Right lobe of liver (tissue), 6 donors: ENCODE data around the gene DHX38. TPM values are rescaled to one million over a fixed set of nuclear protein-coding genes. Genes with fewer than 3 reads are reported as not detected.
A peak's percentile ranks its signal among the peaks of the same experiment; 100 is the strongest.
"Not testable (repeated sequence)": the region's sequence is repeated elsewhere in the genome, so short reads cannot be mapped to it uniquely, and the experiment has no call there.

ENCODE experiments used
- ATAC-seq, 4 donors: fragments of 200-7000 bp; cut with Tn5 transposase; one replicate each; pipeline ENCODE4 v1.9.1; 2020; ENCODE audit warnings: mild to moderate bottlenecking in 4 of 4, moderate library complexity in 4 of 4
- DNase-seq, 3 donors: peaks; one replicate each; pipeline ENCODE4 v3.0.0-alpha.2; 2020
- H3K27ac ChIP-seq, 3 donors: fragments of 200-600 bp; one replicate each; pipeline ENCODE4 v1.8.0; 2022
- H3K27me3 ChIP-seq, 2 donors: fragments of 200-600 bp; one replicate each; pipeline ENCODE4 v1.8.0; 2022
- H3K36me3 ChIP-seq, 4 donors: fragments of 200-600 bp; sonication (generic) in 1 of 4; one replicate each; pipeline versions ENCODE4 v1.5.1 to v1.8.0; 2017 to 2022; ENCODE audit warnings: control low read depth in 1 of 4
- H3K4me1 ChIP-seq, 4 donors: fragments of 200-600 bp; sonication (generic) in 1 of 4; one replicate each; pipeline versions ENCODE4 v1.5.1 to v1.8.0; 2017 to 2022; ENCODE audit warnings: control low read depth in 1 of 4
- H3K4me3 ChIP-seq, 3 donors: fragments of 200-600 bp; one replicate each; pipeline ENCODE4 v1.8.0; 2022
- H3K9me3 ChIP-seq, 4 donors: fragments of 200-600 bp; sonication (generic) in 1 of 4; one replicate each; pipeline versions ENCODE4 v1.5.1 to v1.8.0; 2017 to 2022; ENCODE audit warnings: control low read depth in 1 of 4
- POLR2A ChIP-seq: fragments of 450-650 bp; IDR thresholded peaks from one replicate; pipeline ENCODE4 v1.6.1; 2017; ENCODE audit warnings: antibody characterized with exemption, mild to moderate bottlenecking
- WGBS: methylation state at CpG from one replicate; pipeline ENCODE4 v1.1.6; 2018; ENCODE audit warnings: low coverage, low lambda C conversion rate; ENCODE audit not compliant: insufficient coverage; ENCODE audit errors: missing lambda C conversion rate; 5-methylcytosine and 5-hydroxymethylcytosine counted together
- intact Hi-C, 2 donors: fragments of 100-400 bp; cut with DNase I; formaldehyde crosslinking; loops; one replicate each; pipeline versions ENCODE4 v1.11.2 to v1.14.1; 2022
- total RNA-seq, 6 experiments: library from RNA; depleted of rRNA in 2 of 6; stranded (reverse); fragments of >200 nt in 2 of 6; fragmentation: NEBNext Ultra II Directional in 3 of 6; extraction: Animal tissue kit (Norgen Biotek cat#: 25700) in 3 of 6; gene quantifications; one replicate each; pipeline versions ENCODE4 v1.1.0 to v1.2.4, GENCODE V29; 2016 to 2023
- TF ChIP-seq, protein P1 (sequence below), 4 donors: fragments of 200-600 bp in 3 of 4; fragments of 450-650 bp in 1 of 4; IDR thresholded peaks; one replicate each; pipeline versions ENCODE4 v1.5.1 to v1.8.0; 2016 to 2022; ENCODE audit warnings: antibody characterized with exemption in 4 of 4, mild to moderate bottlenecking in 2 of 4
- donor health status: DM: no; HTN: yes; CAD: no.
- donor health status: DM: no; HTN: no; CAD: no.
- donor health status: DM: no; HTN: no; CAD: no.
- donor health status: DM: no; HTN: yes; CAD: no.
- donor health status: DM: no; HTN: yes; CAD: no.

The DHX38 gene
- total RNA-seq, 6 experiments from 2014 or later = 22.2 to 29.8 (median 23.3) TPM

DNA sequence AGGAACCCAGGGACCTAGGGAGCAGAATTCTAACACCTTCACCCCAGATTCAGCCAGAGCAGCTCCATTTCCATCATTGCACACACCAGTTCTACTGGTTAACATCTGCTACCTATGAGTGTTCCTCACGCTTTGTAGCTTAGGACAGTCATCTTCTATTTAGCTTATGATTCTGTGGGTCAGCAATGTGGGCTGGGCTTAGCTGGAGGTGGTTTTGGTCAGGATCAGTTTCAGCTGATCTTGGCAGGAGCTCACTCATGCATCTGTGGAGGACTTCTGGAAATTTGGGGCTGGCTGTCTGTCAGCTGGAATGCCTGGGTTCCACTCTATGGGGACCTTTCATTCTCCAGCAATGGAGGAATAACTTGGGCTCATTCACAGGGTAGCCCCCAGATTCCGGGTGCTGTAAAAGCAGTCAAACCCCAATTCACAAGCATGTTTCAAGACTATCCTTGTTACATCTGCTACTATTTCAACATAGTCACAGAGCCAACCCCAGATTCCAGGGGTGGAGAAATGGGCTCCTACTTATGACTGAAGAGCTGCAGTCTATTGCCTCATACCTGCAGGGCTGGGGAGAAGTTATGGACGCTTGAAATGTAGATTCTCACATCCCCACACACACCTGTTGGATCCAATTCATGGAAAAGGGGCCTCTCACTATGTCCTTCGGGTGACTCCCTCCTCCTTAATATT, 42.7 kb upstream of the DHX38 start:
- intact Hi-C loops = no loop called here
- WGBS = 22% methylated on average over 4 of the region's 4 CpGs
- Histone ChIP-seq H3K9me3 (no peaks in the 10 kb centered on the region), H3K27me3 (no peaks in the 10 kb centered on the region), H3K36me3 (peaks cover 0 to 11% (median 6%) of the 10 kb centered on the region in 4 donors), H3K27ac (peak overlapping the region; percentile 71 to 92 (median 90)), H3K4me3 (peak overlapping the region in 1 of 3 donors; percentile 8), H3K4me1 (peaks cover 4 to 46% (median 18%) of the 10 kb centered on the region in 4 donors)
- ATAC-seq (peak; percentile 64 to 83 (median 72)), DNase-seq (peak; percentile 42 to 81 (median 69))
- peak; percentile 66 for TF ChIP-seq POLR2A
- TF ChIP-seq, protein P1, sequence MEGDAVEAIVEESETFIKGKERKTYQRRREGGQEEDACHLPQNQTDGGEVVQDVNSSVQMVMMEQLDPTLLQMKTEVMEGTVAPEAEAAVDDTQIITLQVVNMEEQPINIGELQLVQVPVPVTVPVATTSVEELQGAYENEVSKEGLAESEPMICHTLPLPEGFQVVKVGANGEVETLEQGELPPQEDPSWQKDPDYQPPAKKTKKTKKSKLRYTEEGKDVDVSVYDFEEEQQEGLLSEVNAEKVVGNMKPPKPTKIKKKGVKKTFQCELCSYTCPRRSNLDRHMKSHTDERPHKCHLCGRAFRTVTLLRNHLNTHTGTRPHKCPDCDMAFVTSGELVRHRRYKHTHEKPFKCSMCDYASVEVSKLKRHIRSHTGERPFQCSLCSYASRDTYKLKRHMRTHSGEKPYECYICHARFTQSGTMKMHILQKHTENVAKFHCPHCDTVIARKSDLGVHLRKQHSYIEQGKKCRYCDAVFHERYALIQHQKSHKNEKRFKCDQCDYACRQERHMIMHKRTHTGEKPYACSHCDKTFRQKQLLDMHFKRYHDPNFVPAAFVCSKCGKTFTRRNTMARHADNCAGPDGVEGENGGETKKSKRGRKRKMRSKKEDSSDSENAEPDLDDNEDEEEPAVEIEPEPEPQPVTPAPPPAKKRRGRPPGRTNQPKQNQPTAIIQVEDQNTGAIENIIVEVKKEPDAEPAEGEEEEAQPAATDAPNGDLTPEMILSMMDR (IDR thresholded peaks at IDR 0.05) = no peak

- 20% methylated on average over 2 of the region's 2 CpGs for WGBS
- no peak for DNase-seq
- H3K4me3 ChIP-seq = peak overlapping the region in 1 of 3 donors; percentile 8
- intact Hi-C loops = no loop called here
- no peaks in the 10 kb centered on the region for H3K9me3 ChIP-seq
- peaks cover 0 to 14% (median 8%) of the 10 kb centered on the region in 4 donors for H3K36me3 ChIP-seq
- peak; percentile 15 to 42 (median 34) for ATAC-seq
- no peaks in the 10 kb centered on the region for H3K27me3 ChIP-seq
- H3K27ac ChIP-seq = peak overlapping the region; percentile 71 to 92 (median 90)
- peaks cover 4 to 46% (median 17%) of the 10 kb centered on the region in 4 donors for H3K4me1 ChIP-seq
- TF ChIP-seq, protein P1 (IDR thresholded peaks at IDR 0.05) = no peak
- no peak for TF ChIP-seq POLR2A
Observed at GRCh38 chr16:72051818-72052217, 41.8 kb upstream of the DHX38 start.

- peak; percentile 50 to 76 (median 60) for ATAC-seq
- Histone ChIP-seq H3K4me1 (peaks cover 4 to 46% (median 17%) of the 10 kb centered on the region in 4 donors), H3K27ac (peak within 1 kb of the TSS; percentile 82 to 92 (median 90)), H3K36me3 (peaks cover 0 to 21% (median 10%) of the 10 kb centered on the region in 4 donors), H3K4me3 (peak within 1 kb of the TSS; percentile 43 to 63 (median 60))
- intact Hi-C loops, H3K9me3 ChIP-seq, H3K27me3 ChIP-seq: not testable (repeated sequence)
- peak; percentile 76 for TF ChIP-seq POLR2A
- WGBS = 25% methylated on average over 5 of the region's 5 CpGs
- DNase-seq = peak in 1 of 3 donors; percentile 69
Observed at GRCh38 chr16:72054254-72054847, 39.3 kb upstream of the DHX38 start, which contains the start of gene HP. Gene HP (plus strand): TSS chr16:72054505. CDS start chr16:72054653, 148 bp downstream.

- 11% methylated on average over 2 of the region's 4 CpGs for WGBS
- Histone ChIP-seq H3K4me3 (peak overlapping the region; percentile 43 to 63 (median 60)), H3K4me1 (peaks cover 4 to 32% (median 13%) of the 10 kb centered on the region in 4 donors), H3K27me3 (no peaks in the 10 kb centered on the region), H3K27ac (peak overlapping the region; percentile 82 to 92 (median 90)), H3K9me3 (no peaks in the 10 kb centered on the region), H3K36me3 (peaks cover 0 to 30% (median 14%) of the 10 kb centered on the region in 4 donors)
- ATAC-seq (peak in 1 of 4 donors; percentile 1), DNase-seq (no peak)
- TF ChIP-seq POLR2A = no peak
- TF ChIP-seq, protein P1 (IDR thresholded peaks at IDR 0.05) = no peak
- intact Hi-C loops = no loop called here
Observed at GRCh38 chr16:72055911-72056310, 37.7 kb upstream of the DHX38 start.

DNA sequence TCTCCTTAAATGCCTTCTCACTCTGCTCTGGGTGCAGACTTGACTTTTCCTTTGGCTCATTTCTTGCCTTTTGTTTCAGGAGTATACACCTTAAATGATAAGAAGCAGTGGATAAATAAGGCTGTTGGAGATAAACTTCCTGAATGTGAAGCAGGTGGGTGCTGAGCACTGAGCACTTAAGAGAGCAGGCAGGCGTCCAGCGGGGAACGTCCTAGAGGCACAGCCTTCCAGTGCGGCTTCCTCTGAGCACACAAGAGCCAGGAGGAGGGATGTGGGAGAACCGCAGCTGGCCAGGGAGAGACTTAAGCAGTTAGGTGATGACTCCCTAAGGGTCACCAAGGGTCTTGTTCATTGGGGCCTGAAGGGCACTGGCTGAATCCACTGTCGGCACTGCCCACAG, 36.3 kb upstream of the DHX38 start:
- not testable (repeated sequence) for ATAC-seq

DNA sequence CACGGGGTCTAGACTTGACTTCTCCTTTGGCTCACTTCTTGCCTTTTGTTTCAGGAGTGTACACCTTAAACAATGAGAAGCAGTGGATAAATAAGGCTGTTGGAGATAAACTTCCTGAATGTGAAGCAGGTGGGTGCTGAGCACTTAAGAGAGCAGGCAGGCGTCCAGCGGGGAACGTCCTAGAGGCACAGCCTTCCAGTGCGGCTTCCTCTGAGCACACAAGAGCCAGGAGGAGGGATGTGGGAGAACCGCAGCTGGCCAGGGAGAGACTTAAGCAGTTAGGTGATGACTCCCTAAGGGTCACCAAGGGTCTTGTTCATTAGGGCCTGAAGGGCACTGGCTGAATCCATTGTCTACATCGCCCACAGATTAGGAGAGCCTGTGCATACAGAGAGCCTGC, 34.6 kb upstream of the DHX38 start:
- H3K9me3 ChIP-seq, intact Hi-C loops, H3K27me3 ChIP-seq, DNase-seq: not testable (repeated sequence)
- peak overlapping the region in 1 of 3 donors; percentile 47 for H3K27ac ChIP-seq
- 38% methylated on average over 5 of the region's 7 CpGs for WGBS
- peak in 1 of 4 donors; percentile 0 for ATAC-seq
- H3K4me3 ChIP-seq = peak overlapping the region in 1 of 3 donors; percentile 9
- peaks cover 0 to 20% (median under 1%) of the 10 kb centered on the region in 4 donors for H3K4me1 ChIP-seq
- peaks cover 0 to 30% (median 14%) of the 10 kb centered on the region in 4 donors for H3K36me3 ChIP-seq

More for the DNA sequence above, 36.3 kb upstream of the DHX38 start:
- H3K27ac ChIP-seq, DNase-seq, intact Hi-C loops, H3K9me3 ChIP-seq, H3K4me3 ChIP-seq, H3K27me3 ChIP-seq: not testable (repeated sequence)
- Histone ChIP-seq H3K36me3 (peaks cover 0 to 30% (median 14%) of the 10 kb centered on the region in 4 donors), H3K4me1 (peaks cover 0 to 24% (median 12%) of the 10 kb centered on the region in 4 donors)
- WGBS = no CpG with 5 or more reads among the region's 6 CpGs
